Kidney glomerular epithelial cell (primary cell): ENCODE measurements around the gene SCG5.

Experiments
- DNase-seq: peaks from one replicate; lab custom pipeline; 2025; lab: John Stamatoyannopoulos, UW

SCG5 gene

GRCh38 chr15:32691689-32692038, 50.2 kb downstream of the SCG5 start:
- no peak for DNase-seq

- DNase-seq, result no peak
These were observed 50.8 kb downstream of the SCG5 start for GRCh38 chr15:32692286-32692685.

GRCh38 chr15:32694222-32694983, 52.9 kb downstream of the SCG5 start:
- no peak for DNase-seq

- DNase-seq, result no peak
These were observed 57.4 kb downstream of the SCG5 start for GRCh38 chr15:32698773-32699390.

- DNase-seq, result no peak
These were observed 59.1 kb downstream of the SCG5 start for GRCh38 chr15:32700501-32701150.

- no peak for DNase-seq
These were observed 60.4 kb downstream of the SCG5 start for GRCh38 chr15:32701863-32702262.

- DNase-seq, result no peak
These were observed 63.0 kb downstream of the SCG5 start for GRCh38 chr15:32704395-32704981.

- DNase-seq, result no peak
These were observed 63.9 kb downstream of the SCG5 start for GRCh38 chr15:32705446-32705845.

- DNase-seq, result no peak
These were observed 65.2 kb downstream of the SCG5 start for GRCh38 chr15:32706704-32707103.

GRCh38 chr15:32707436-32707835, 65.9 kb downstream of the SCG5 start:
- DNase-seq, result no peak

- DNase-seq, result no peak
These were observed 68.0 kb downstream of the SCG5 start for GRCh38 chr15:32709295-32710033.

- peak; percentile 59 for DNase-seq
These were observed 73.8 kb downstream of the SCG5 start for GRCh38 chr15:32715276-32715675.

GRCh38 chr15:32716216-32716914, 74.9 kb downstream of the SCG5 start:
- DNase-seq, result no peak

GRCh38 chr15:32716915-32717425, 75.5 kb downstream of the SCG5 start:
- DNase-seq, result no peak

GRCh38 chr15:32717426-32718226, 76.1 kb downstream of the SCG5 start, which contains the start of gene GREM1:
TSS of gene GREM1 (plus strand) at chr15:32718004. CDS start at chr15:32730691, 12,687 bp downstream.
- DNase-seq, result no peak

GRCh38 chr15:32718227-32718820, 76.8 kb downstream of the SCG5 start:
- DNase-seq, result no peak

- DNase-seq, result no peak
These were observed 77.6 kb downstream of the SCG5 start for GRCh38 chr15:32718821-32719716.

GRCh38 chr15:32721596-32721995, 80.1 kb downstream of the SCG5 start:
- DNase-seq, result no peak

GRCh38 chr15:32722136-32722535, 80.6 kb downstream of the SCG5 start:
- DNase-seq, result no peak
